NCI-H146 treated with DMSO at 0.1 percent for 48 hours (cell line): ENCODE data around the gene GNPDA1.

Experiments used
- DNase-seq: peaks from one replicate; lab custom pipeline; 2025; ENCODE audit not compliant: unreplicated experiment; lab: John Stamatoyannopoulos, UW

The GNPDA1 gene

DNA sequence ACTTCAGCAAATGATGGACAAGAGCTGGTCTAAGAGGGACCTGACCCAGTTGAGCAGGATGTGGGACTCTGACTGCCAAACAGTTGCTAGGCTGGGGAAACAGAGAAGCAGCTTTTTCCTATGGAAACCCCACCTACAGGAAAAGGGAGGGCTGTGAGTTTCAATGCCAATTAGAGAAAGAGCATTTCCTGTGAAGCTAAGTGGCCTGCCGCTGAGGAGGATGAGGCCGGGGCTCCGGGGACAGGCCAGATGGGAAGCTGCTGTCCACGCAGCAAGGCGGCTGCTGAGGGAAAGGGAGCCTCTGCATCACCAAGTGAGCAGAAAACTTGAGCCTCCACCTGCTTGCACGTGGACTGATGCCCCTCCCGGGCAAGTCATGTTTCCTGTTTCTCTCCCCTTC, 54.7 kb downstream of the GNPDA1 start, which contains the start of gene PCDH12:
Gene PCDH12 (minus strand): TSS at position 90 of the 400 bp plus-strand sequence. CDS start 351 bp downstream, outside the sequence.
- peak; percentile 9 for DNase-seq

DNA sequence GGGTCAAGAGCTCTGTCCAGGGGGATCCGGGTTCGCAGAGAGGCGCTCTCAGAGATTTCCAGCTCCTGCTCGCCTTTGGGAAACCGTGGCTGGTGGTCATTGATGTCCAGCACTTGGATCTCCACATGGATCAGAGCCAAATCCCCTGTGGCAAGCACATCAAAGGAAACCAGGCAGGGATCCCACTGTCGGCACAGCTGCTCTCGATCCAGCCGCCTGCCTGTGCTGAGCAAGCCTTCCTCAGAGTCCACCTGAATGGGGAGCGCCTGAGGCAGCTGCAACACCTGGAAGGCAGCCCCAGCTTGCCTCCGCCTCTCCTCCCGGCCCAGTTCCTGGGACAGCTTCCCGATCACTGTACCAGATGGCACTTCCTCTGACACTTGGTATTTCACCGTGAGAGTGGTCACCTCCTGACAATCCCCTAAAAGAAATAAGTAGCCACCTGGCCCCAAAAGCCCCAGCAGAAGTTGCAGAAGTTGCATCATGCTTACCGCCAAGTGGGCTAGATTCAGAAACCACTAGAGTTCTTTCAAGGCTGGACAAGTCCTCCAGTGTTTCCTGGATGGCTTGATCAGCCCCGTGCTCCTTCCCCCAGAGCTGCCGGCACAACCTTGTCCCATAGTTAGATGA, 55.3 kb downstream of the GNPDA1 start:
- peak; percentile 11 for DNase-seq

DNA sequence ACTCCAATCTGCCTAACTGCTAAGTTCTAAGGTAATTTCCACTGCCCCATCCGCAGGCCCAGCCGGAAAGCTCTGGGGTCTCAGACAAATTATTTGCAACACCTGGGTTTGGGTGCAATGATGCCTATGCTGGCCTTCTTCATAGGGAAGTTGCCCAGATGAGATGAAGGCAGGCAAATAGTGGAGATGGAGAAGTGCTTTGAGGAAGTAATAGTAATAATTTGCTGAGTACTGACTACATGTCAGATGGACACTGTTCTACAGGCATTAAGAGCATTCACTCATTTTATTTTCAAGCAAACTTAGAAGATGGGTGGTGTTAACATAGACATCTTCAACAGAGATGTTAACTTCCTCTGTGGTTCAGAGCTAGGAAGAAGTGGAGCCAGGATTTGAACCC, 58.6 kb downstream of the GNPDA1 start:
- no peak for DNase-seq

DNA sequence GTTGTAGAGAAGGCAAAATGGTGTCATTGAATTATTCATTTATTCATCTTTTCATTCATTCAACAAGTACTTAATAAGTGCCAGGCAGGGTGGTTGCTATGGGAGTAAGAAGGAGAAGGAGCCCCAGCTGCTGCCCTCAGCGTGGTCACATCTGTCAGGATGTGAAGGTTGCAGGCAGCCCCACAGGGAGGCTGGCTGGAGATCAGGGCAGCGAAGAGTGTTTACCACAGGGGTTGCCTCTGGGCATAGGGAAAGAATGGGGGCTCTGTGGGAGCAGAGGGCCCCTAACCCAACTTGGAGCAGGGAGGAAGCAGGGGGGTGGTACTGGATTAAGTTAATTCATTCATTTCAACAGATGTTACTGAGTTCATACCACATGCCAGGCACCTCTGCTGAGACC, 60.8 kb downstream of the GNPDA1 start:
- no peak for DNase-seq

DNA sequence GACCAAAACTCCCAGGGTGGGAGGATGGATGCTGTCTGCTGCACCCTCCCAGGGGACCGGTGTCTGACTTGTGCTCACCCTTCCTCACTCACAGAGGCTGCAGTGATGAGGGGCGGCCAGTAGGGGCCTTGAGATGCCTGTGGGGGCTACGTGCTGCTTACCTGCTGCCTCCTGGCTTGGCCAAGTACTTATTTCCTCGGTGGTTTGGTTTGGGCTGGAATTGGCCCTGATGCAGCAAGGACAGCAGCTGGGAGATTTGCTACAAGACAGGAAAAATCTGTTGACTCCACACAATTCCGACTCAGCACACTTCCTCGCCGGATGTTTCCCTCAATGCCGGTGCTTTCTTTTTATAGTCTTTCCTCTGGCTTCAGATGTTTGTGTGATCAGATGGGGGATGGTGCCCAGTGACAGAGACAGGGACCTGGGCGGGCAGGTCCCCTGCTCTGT, 61.5 kb downstream of the GNPDA1 start:
- DNase-seq = no peak
